Spleen (tissue), 11 donors: ENCODE measurements around the gene UGCG. TPM values are rescaled to one million over a fixed set of nuclear protein-coding genes. Genes with fewer than 3 reads are reported as not detected.

Experiments used
- DNase-seq: peaks from one replicate; pipeline ENCODE4 v3.0.0-alpha.2; 2020
- H3K27ac ChIP-seq, 8 donors: fragments of 200-600 bp; sonication (generic) in 7 of 8; 1 replicate in 4 of 8; 2 replicates in 4 of 8; pipeline versions ENCODE4 v1.5.0 to v1.8.0; 2016 to 2021; ENCODE audit warnings: inconsistent platforms in 4 of 8, mild to moderate bottlenecking in 4 of 8, moderate library complexity in 1 of 8
- H3K27me3 ChIP-seq, 7 donors: fragments of 200-600 bp; sonication (generic) in 6 of 7; replicated peaks in 1 of 7; 1 replicate in 4 of 7; 2 replicates in 3 of 7; pipeline versions ENCODE4 v1.5.0 to v1.8.0; 2016 to 2021; ENCODE audit warnings: inconsistent platforms in 3 of 7, mild to moderate bottlenecking in 1 of 7
- H3K36me3 ChIP-seq, 6 donors: fragments of 200-600 bp; sonication (generic) in 5 of 6; 1 replicate in 4 of 6; 2 replicates in 2 of 6; pipeline versions ENCODE4 v1.5.0 to v1.8.0; 2016 to 2021; ENCODE audit warnings: inconsistent platforms in 2 of 6
- H3K4me1 ChIP-seq, 6 donors: fragments of 200-600 bp; sonication (generic) in 5 of 6; 1 replicate in 3 of 6; 2 replicates in 3 of 6; pipeline versions ENCODE4 v1.5.0 to v1.8.0; 2016 to 2021; ENCODE audit warnings: inconsistent platforms in 3 of 6
- H3K4me3 ChIP-seq, 8 donors: fragments of 200-600 bp; sonication (generic) in 7 of 8; 1 replicate in 4 of 8; 2 replicates in 4 of 8; pipeline versions ENCODE4 v1.5.0 to v1.8.0; 2016 to 2021; ENCODE audit warnings: inconsistent platforms in 4 of 8, mild to moderate bottlenecking in 4 of 8, moderate library complexity in 2 of 8
- H3K9me3 ChIP-seq, 8 donors: fragments of 200-600 bp; sonication (generic) in 7 of 8; 1 replicate in 4 of 8; 2 replicates in 4 of 8; pipeline versions ENCODE4 v1.5.0 to v1.8.0; 2016 to 2021; ENCODE audit warnings: inconsistent platforms in 4 of 8
- POLR2A ChIP-seq, 3 donors: fragments of 450-650 bp; IDR thresholded peaks; one replicate each; pipeline ENCODE4 v1.5.1; 2017; ENCODE audit warnings: antibody characterized with exemption in 3 of 3, mild to moderate bottlenecking in 1 of 3
- POLR2AphosphoS5 ChIP-seq, 3 donors: sonication (generic); formaldehyde crosslinking; IDR thresholded peaks; one replicate each; pipeline ENCODE4 v1.5.1; 2017; ENCODE audit warnings: antibody characterized with exemption in 3 of 3
- WGBS, 5 donors: extraction: QIAGEN DNeasy Blood & Tissue Kit in 3 of 5; methylation state at CpG; one replicate each; pipeline versions ENCODE4 v1.1.5 to v1.1.7; 2013 to 2018; 5-methylcytosine and 5-hydroxymethylcytosine counted together
- intact Hi-C: fragments of 100-400 bp; cut with DNase I; formaldehyde crosslinking; loops from one replicate; pipeline ENCODE4 v1.15.0; 2023; ENCODE audit warnings: low total_unique reads
- polyA plus RNA-seq, 3 donors: library from polyadenylated mRNA; stranded (reverse); fragments of 200-250 nt; gene quantifications; one replicate each; pipeline ENCODE4 v1.2.1, GENCODE V29; 2013
- total RNA-seq, 7 donors: library from RNA; depleted of rRNA in 3 of 7; stranded (reverse); fragments of >200 nt in 3 of 7; fragmentation: NEBNext Ultra II Directional in 4 of 7; extraction: Animal tissue kit (Norgen Biotek cat#: 25700) in 4 of 7; gene quantifications; one replicate each; pipeline versions ENCODE4 v1.1.0 to v1.2.1, GENCODE V29; 2016 to 2021
- TF ChIP-seq, protein P1 (sequence below), 11 experiments: fragments of 200-600 bp in 7 of 11; fragments of 450-650 bp in 4 of 11; sonication (generic) in 4 of 11; IDR thresholded peaks in 8 of 11; conservative IDR thresholded peaks in 3 of 11; 1 replicate in 7 of 11; 2 replicates in 4 of 11; pipeline versions ENCODE4 v1.4.0 to v1.8.0; 2016 to 2021; ENCODE audit warnings: antibody characterized with exemption in 11 of 11, inconsistent platforms in 4 of 11, mild to moderate bottlenecking in 1 of 11
- donor health status: healthy with polysubstance abuse.
- donor health status: DM: no; HTN: no; CAD: no; lungs with moderate emphysema.
- donor health status: DM: no; HTN: no; CAD: no.
- donor health status: Bipolar disorder and iron deficiency.
- donor health status: healthy.
- donor health status: DM: no; HTN: no; CAD: no.
- donor health status: DM: yes; HTN: yes; CAD: no.

Gene UGCG
- total and polyA plus RNA-seq, 10 donors: 18.1 to 178 (median 80.8) TPM

DNA sequence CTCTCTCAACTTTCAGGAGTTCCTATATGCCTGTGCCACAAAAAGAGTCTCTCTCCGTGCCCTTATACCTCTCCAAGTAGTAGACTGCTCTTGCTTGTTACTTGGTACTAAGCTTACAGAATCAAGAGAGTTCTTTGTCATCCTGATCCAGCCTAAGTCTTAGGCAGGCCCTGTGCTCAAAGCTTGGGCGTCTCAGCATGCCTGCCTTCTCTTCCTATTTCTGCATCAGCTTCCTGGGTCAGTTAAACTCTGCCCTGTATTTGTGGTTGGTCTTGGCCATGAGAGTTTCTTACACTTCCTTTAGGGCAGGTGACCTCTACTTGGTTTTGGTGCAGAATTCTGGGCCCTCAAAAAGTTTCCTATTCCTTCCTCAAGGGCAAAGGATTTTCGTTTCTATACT lies 33.0 kb upstream of the UGCG start:
- H3K36me3 ChIP-seq: no peaks in the 10 kb centered on the region
- no peaks in the 10 kb centered on the region for H3K27me3 ChIP-seq
- no peaks in the 10 kb centered on the region for H3K9me3 ChIP-seq
- H3K4me1 ChIP-seq: no peaks in the 10 kb centered on the region
- H3K27ac ChIP-seq: no peak overlapping the region
- 59 to 80% (median 73%) methylated on average over 3 of the region's 3 CpGs for WGBS, 5 donors
- DNase-seq: no peak
- H3K4me3 ChIP-seq: no peak overlapping the region
- TF ChIP-seq POLR2AphosphoS5 (IDR thresholded peaks at IDR 0.05) (no peak), POLR2A (IDR thresholded peaks at IDR 0.05) (no peak)
- TF ChIP-seq, protein P1, sequence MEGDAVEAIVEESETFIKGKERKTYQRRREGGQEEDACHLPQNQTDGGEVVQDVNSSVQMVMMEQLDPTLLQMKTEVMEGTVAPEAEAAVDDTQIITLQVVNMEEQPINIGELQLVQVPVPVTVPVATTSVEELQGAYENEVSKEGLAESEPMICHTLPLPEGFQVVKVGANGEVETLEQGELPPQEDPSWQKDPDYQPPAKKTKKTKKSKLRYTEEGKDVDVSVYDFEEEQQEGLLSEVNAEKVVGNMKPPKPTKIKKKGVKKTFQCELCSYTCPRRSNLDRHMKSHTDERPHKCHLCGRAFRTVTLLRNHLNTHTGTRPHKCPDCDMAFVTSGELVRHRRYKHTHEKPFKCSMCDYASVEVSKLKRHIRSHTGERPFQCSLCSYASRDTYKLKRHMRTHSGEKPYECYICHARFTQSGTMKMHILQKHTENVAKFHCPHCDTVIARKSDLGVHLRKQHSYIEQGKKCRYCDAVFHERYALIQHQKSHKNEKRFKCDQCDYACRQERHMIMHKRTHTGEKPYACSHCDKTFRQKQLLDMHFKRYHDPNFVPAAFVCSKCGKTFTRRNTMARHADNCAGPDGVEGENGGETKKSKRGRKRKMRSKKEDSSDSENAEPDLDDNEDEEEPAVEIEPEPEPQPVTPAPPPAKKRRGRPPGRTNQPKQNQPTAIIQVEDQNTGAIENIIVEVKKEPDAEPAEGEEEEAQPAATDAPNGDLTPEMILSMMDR (IDR thresholded peaks at IDR 0.05 in 8 of 11, conservative IDR thresholded peaks at IDR 0.05 in 3 of 11): no peak
- intact Hi-C loops: no loop called here

DNA sequence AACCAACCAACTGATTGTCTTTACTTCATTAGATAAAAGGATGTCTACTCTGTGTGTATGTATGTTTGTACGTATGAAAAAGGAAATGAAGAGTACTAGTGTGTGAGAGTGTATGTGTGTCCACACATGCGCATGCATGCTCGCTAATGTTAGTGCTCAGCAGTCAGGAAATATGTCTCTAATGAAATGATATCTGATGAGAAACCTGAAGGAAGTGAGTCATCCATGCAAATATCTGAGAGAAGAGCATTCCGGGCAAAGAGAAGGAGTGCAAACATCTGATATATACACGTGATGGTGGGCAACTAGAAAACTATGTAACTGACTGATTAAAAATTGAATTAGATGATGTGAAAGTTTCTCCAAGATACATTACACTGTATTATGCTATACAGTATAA lies 29.6 kb upstream of the UGCG start:
- Histone ChIP-seq H3K9me3 (no peaks in the 10 kb centered on the region), H3K36me3 (no peaks in the 10 kb centered on the region), H3K4me1 (no peaks in the 10 kb centered on the region), H3K4me3 (no peak overlapping the region), H3K27me3 (no peaks in the 10 kb centered on the region), H3K27ac (no peak overlapping the region)
- intact Hi-C loops: no loop called here
- WGBS, 5 donors: 35 to 72% (median 44%) methylated on average over 5 of the region's 5 CpGs
- TF ChIP-seq, protein P1 (IDR thresholded peaks at IDR 0.05 in 8 of 11, conservative IDR thresholded peaks at IDR 0.05 in 3 of 11): no peak
- TF ChIP-seq POLR2A (IDR thresholded peaks at IDR 0.05) (no peak), POLR2AphosphoS5 (IDR thresholded peaks at IDR 0.05) (no peak)
- no peak for DNase-seq

DNA sequence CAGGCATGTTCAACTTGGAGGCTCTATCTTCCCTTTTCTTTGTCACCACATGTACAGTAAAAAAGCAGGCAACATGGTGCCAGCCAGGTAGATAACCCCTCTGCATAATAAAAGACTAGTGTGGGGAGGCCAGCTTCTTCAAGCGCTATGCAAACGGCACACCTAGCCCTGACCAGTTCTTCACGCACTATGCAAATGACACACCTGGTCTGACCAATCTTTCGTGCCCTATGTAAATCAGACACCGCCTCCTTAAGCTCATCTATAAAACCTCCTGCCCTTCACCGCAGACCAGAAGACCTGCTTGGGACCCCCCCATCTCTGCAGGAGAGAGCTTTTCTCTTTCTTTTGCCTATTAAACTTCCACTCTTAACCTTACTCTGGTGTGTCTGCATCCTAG lies 28.1 kb upstream of the UGCG start:
- no peak overlapping the region for H3K4me3 ChIP-seq
- H3K9me3 ChIP-seq: no peaks in the 10 kb centered on the region
- H3K4me1 ChIP-seq: no peaks in the 10 kb centered on the region
- no peak for DNase-seq
- intact Hi-C loops: no loop called here
- H3K36me3 ChIP-seq: no peaks in the 10 kb centered on the region
- H3K27me3 ChIP-seq: no peaks in the 10 kb centered on the region
- whole genome bisulfite sequencing, 5 donors: 85 to 96% (median 91%) methylated on average over 6 of the region's 6 CpGs
- H3K27ac ChIP-seq: no peak overlapping the region
- no peak for TF ChIP-seq POLR2AphosphoS5 (IDR thresholded peaks at IDR 0.05)
- TF ChIP-seq, protein P1 (IDR thresholded peaks at IDR 0.05 in 8 of 11, conservative IDR thresholded peaks at IDR 0.05 in 3 of 11): no peak
- TF ChIP-seq POLR2A (IDR thresholded peaks at IDR 0.05): no peak

DNA sequence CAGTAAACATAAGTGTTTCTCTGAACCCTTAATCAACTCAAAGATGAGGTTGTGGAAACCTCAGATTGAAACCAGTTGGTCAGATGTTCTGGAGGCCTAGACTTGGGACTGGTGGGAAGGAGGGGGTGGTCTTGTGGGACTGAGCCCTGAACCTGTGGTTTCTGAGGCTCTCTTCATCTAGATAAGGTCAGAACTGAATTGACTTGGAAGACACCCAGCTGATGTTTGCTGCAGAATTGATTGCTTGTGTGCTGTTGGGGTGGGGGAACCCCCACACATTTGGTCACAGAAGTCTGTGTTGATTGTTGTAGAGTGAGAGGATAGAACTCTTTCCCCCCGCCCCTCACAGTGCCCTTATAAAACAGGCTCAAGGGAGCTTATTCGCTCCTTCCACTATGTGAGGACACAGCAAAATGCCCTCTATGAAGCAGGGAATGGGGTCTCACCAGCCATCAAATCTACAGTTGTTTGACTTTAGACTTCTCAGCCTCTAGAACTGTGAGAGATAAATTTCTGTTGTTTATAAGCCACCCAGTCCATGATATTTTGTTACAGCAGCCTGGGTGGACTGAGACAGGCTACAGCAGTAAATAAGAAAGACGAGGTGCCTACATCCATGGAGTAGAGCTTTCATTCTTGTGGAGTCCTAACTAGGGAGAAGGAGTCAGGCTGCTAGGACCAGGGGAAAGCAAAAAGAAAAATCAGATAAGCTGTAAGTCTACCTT lies 25.7 kb upstream of the UGCG start:
- no peaks in the 10 kb centered on the region for H3K9me3 ChIP-seq
- DNase-seq: no peak
- H3K4me3 ChIP-seq: no peak overlapping the region
- TF ChIP-seq POLR2AphosphoS5 (IDR thresholded peaks at IDR 0.05) (no peak), POLR2A (IDR thresholded peaks at IDR 0.05) (no peak)
- TF ChIP-seq, protein P1 (IDR thresholded peaks at IDR 0.05 in 8 of 11, conservative IDR thresholded peaks at IDR 0.05 in 3 of 11): no peak
- intact Hi-C loops: no loop called here
- no peaks in the 10 kb centered on the region for H3K4me1 ChIP-seq
- H3K27ac ChIP-seq: no peak overlapping the region
- no peaks in the 10 kb centered on the region for H3K36me3 ChIP-seq
- H3K27me3 ChIP-seq: no peaks in the 10 kb centered on the region
- 82 to 95% (median 92%) methylated on average over 3 of the region's 3 CpGs for WGBS, 5 donors
